B cell (primary cell): ENCODE data around the gene CTBP2. TPM values are rescaled to one million over a fixed set of nuclear protein-coding genes. Genes with fewer than 3 reads are reported as not detected.

Experiments
- ATAC-seq: fragments of 200-7000 bp; cut with Tn5 transposase; one replicate; pipeline ENCODE4 v1.10.0; 2021; ENCODE audit warnings: low read depth, mild to moderate bottlenecking, moderate number of reproducible peaks, moderate library complexity
- CTCF ChIA-PET: fragments of 350-600 bp; sonication (Branson Sonifier 250); formaldehyde crosslinking; loops from one replicate; lab custom pipeline; 2021; ENCODE audit warnings: antibody characterized with exemption, inconsistent platforms; lab: Charles Lee
- POLR2A ChIA-PET: fragments of 350-600 bp; sonication (Branson Sonifier 250); formaldehyde crosslinking; loops from one replicate; lab custom pipeline; 2021; ENCODE audit warnings: antibody characterized with exemption; lab: Charles Lee
- DNase-seq: peaks from one replicate; pipeline ENCODE4 v3.0.0; 2013
- H2AFZ ChIP-seq: 2 replicates; pipeline ENCODE4 v1.6.1; 2012; ENCODE audit warnings: mild to moderate bottlenecking, low read depth, low read length; ENCODE audit not compliant: insufficient read depth, poor library complexity, severe bottlenecking
- H3K27ac ChIP-seq, 2 donors: 1 replicate in 1 of 2; 2 replicates in 1 of 2; pipeline ENCODE4 v1.5.1; 2012 to 2013; ENCODE audit warnings: low read length in 2 of 2, mild to moderate bottlenecking in 2 of 2, moderate library complexity in 1 of 2
- H3K27me3 ChIP-seq, 4 experiments: fragments of 200-600 bp in 1 of 4; sonication (generic) in 1 of 4; replicated peaks in 1 of 4; 1 replicate in 2 of 4; 2 replicates in 2 of 4; pipeline versions ENCODE4 v1.6.1 to v1.7.0; 2013 to 2016; ENCODE audit warnings: low read length in 3 of 4, mild to moderate bottlenecking in 2 of 4, mixed read lengths in 1 of 4, moderate library complexity in 1 of 4; ENCODE audit not compliant: insufficient read depth in 4 of 4, control insufficient read depth in 3 of 4; ENCODE audit errors: control extremely low read depth in 1 of 4
- H3K36me3 ChIP-seq, 2 experiments: replicated peaks in 1 of 2; 1 replicate in 1 of 2; 2 replicates in 1 of 2; pipeline versions ENCODE4 v1.6.1 to v1.7.1; 2013; ENCODE audit warnings: low read length in 1 of 2; ENCODE audit not compliant: insufficient read depth in 2 of 2, control insufficient read depth in 1 of 2; ENCODE audit errors: control extremely low read depth in 1 of 2, extremely low read depth in 1 of 2
- H3K4me1 ChIP-seq, 2 donors: fragments of 200-600 bp in 1 of 2; sonication (generic) in 1 of 2; 1 replicate in 1 of 2; 2 replicates in 1 of 2; pipeline versions ENCODE4 v1.5.1 to v1.6.1; 2013 to 2017; ENCODE audit warnings: low read length in 2 of 2; ENCODE audit not compliant: control insufficient read depth in 2 of 2, insufficient read depth in 2 of 2
- H3K4me2 ChIP-seq: replicated peaks from 2 replicates; pipeline ENCODE3; 2012; ENCODE audit warnings: mild to moderate bottlenecking, low read depth, low read length; ENCODE audit not compliant: poor library complexity, severe bottlenecking
- H3K4me3 ChIP-seq, 5 experiments: fragments of 200-600 bp in 1 of 5; sonication (generic) in 1 of 5; 1 replicate in 3 of 5; 2 replicates in 2 of 5; pipeline versions ENCODE4 v1.5.1 to v1.7.0; 2011 to 2016; ENCODE audit warnings: low read length in 4 of 5, mild to moderate bottlenecking in 4 of 5, low read depth in 2 of 5, control low read depth in 1 of 5, moderate library complexity in 1 of 5; ENCODE audit not compliant: insufficient read depth in 1 of 5; ENCODE audit errors: control extremely low read depth in 1 of 5, extremely low read depth in 1 of 5
- H3K79me2 ChIP-seq: fragments of 200-600 bp; sonication (generic); one replicate; pipeline ENCODE4 v1.6.0; 2016; ENCODE audit warnings: low read length; ENCODE audit not compliant: control insufficient read depth, insufficient read depth
- H3K9ac ChIP-seq: fragments of 200-600 bp; sonication (generic); 2 replicates; pipeline ENCODE4 v1.6.1; 2017; ENCODE audit warnings: mild to moderate bottlenecking, low read length, moderate library complexity
- H3K9me3 ChIP-seq, 3 donors: one replicate each; pipeline versions ENCODE4 v1.6.1 to v1.7.1; 2013; ENCODE audit warnings: low read length in 2 of 3; ENCODE audit not compliant: control insufficient read depth in 2 of 3, insufficient read depth in 1 of 3; ENCODE audit errors: control extremely low read depth in 1 of 3
- H4K20me1 ChIP-seq: 2 replicates; pipeline ENCODE4 v1.6.0; 2012; ENCODE audit warnings: mild to moderate bottlenecking, low read length; ENCODE audit not compliant: insufficient read depth, control insufficient read depth, poor library complexity, severe bottlenecking
- H3K27ac Mint-ChIP-seq: one replicate; pipeline ENCODE4 v1.8.0; 2021; ENCODE audit warnings: mixed read lengths
- H3K27me3 Mint-ChIP-seq: one replicate; pipeline ENCODE4 v1.8.0; 2021; ENCODE audit warnings: mixed read lengths
- H3K4me1 Mint-ChIP-seq: one replicate; pipeline ENCODE4 v1.8.0; 2021; ENCODE audit warnings: mixed read lengths
- H3K4me3 Mint-ChIP-seq: one replicate; pipeline ENCODE4 v1.8.0; 2021; ENCODE audit warnings: mixed read lengths
- H3K9me3 Mint-ChIP-seq: one replicate; pipeline ENCODE4 v1.8.0; 2022; ENCODE audit warnings: mixed read lengths; ENCODE audit not compliant: insufficient read depth
- CTCF ChIP-seq: fragments of 200-600 bp; IDR thresholded peaks from one replicate; pipeline ENCODE4 v1.8.0; 2022; ENCODE audit warnings: antibody characterized with exemption, mild to moderate bottlenecking
- EZH2 ChIP-seq: IDR thresholded peaks from 2 replicates; pipeline ENCODE4 v1.6.1; 2012; ENCODE audit warnings: borderline replicate concordance, low read depth, mild to moderate bottlenecking, moderate library complexity, low read length; ENCODE audit not compliant: insufficient read depth, poor library complexity, severe bottlenecking
- WGBS: methylation state at CpG from one replicate; pipeline ENCODE4 v1.1.5; 2013; ENCODE audit warnings: missing lambda C conversion rate; ENCODE audit not compliant: insufficient coverage; 5-methylcytosine and 5-hydroxymethylcytosine counted together
- intact Hi-C: fragments of 100-400 bp; cut with micrococcal nuclease; formaldehyde crosslinking; loops from one replicate; pipeline ENCODE4 v1.10.0; 2022
- polyA plus RNA-seq: library from polyadenylated mRNA; depleted of rRNA; stranded (reverse); fragments of >200 nt; gene quantifications from 2 replicates; pipeline ENCODE4 v1.2.3, GENCODE V29; 2012
- total RNA-seq, 2 donors: library from RNA; stranded (reverse); fragments of 120-200 nt in 1 of 2; gene quantifications; 1 replicate in 1 of 2; 2 replicates in 1 of 2; pipeline versions ENCODE4 v1.2.3 to v1.2.4, GENCODE V29; 2013 to 2022

The CTBP2 gene
- total and polyA plus RNA-seq, 2 donors (not counting 1 experiment from before 2014, with no cell fraction given) = 0.39 to 0.85 TPM

GRCh38 chr10:125015356-125015944, 144.9 kb downstream of the CTBP2 start:
- H3K4me2 ChIP-seq = no peak overlapping the region
- no peak overlapping the region for H3K9ac ChIP-seq
- H3K4me3 ChIP-seq = no peak overlapping the region
- POLR2A ChIA-PET = no interaction called here
- H3K4me1 ChIP-seq = no peaks in the 10 kb centered on the region
- Mint-ChIP-seq H3K27me3 (peaks cover 20% of the 10 kb centered on the region), H3K4me1 (no peaks in the 10 kb centered on the region), H3K9me3 (peaks cover 4% of the 10 kb centered on the region), H3K27ac (no peak overlapping the region), H3K4me3 (no peak overlapping the region)
- H3K36me3 ChIP-seq = no peaks in the 10 kb centered on the region
- DNase-seq (no peak), ATAC-seq (no peak)
- intact Hi-C loops = no loop called here
- no peak for TF ChIP-seq CTCF
- no peak for TF ChIP-seq EZH2
- CTCF ChIA-PET = no interaction called here
- peaks cover 0 to 11% (median 1%) of the 10 kb centered on the region in 3 donors for H3K9me3 ChIP-seq
- H3K27ac ChIP-seq = no peak overlapping the region
- H2AFZ ChIP-seq = no peak overlapping the region
- no peaks in the 10 kb centered on the region for H3K79me2 ChIP-seq
- H3K27me3 ChIP-seq = peaks cover 0 to 3% (median 0%) of the 10 kb centered on the region in 4 experiments
- WGBS = 66% methylated on average over 23 of the region's 23 CpGs
- no peaks in the 10 kb centered on the region for H4K20me1 ChIP-seq

- DNase-seq = no peak
- ATAC-seq = no peak
- H3K79me2 ChIP-seq = no peaks in the 10 kb centered on the region
- peaks cover 0 to 3% (median 0%) of the 10 kb centered on the region in 4 experiments for H3K27me3 ChIP-seq
- no peak overlapping the region for H3K9ac ChIP-seq
- H3K9me3 ChIP-seq = peaks cover 0 to 7% (median 1%) of the 10 kb centered on the region in 3 donors
- CTCF ChIA-PET = no interaction called here
- Mint-ChIP-seq H3K4me1 (no peaks in the 10 kb centered on the region), H3K27me3 (peaks cover 23% of the 10 kb centered on the region), H3K9me3 (peaks cover 4% of the 10 kb centered on the region), H3K4me3 (no peak overlapping the region), H3K27ac (no peak overlapping the region)
- TF ChIP-seq CTCF (no peak), EZH2 (no peak)
- no peak overlapping the region for H3K4me3 ChIP-seq
- H3K4me2 ChIP-seq = no peak overlapping the region
- H4K20me1 ChIP-seq = no peaks in the 10 kb centered on the region
- no peaks in the 10 kb centered on the region for H3K36me3 ChIP-seq
- POLR2A ChIA-PET = no interaction called here
- H3K27ac ChIP-seq = no peak overlapping the region
- no peaks in the 10 kb centered on the region for H3K4me1 ChIP-seq
- intact Hi-C loops = no loop called here
- H2AFZ ChIP-seq = no peak overlapping the region
- WGBS = 69% methylated on average over 15 of the region's 19 CpGs
These were observed 145.5 kb downstream of the CTBP2 start for GRCh38 chr10:125014836-125015355.
